Colonic mucosa (tissue), 4 donors: Measurements from ENCODE around the gene DNMT1. TPM values are rescaled to one million over a fixed set of nuclear protein-coding genes. Genes with fewer than 3 reads are reported as not detected.

Source experiments
- DNase-seq: peaks from one replicate; pipeline ENCODE4 v3.0.0-alpha.2; 2020
- H3K27ac ChIP-seq: fragments of 200-600 bp; one replicate; pipeline ENCODE4 v1.8.0; 2021
- H3K27me3 ChIP-seq: fragments of 200-600 bp; one replicate; pipeline ENCODE4 v1.8.0; 2021
- H3K36me3 ChIP-seq: fragments of 200-600 bp; one replicate; pipeline ENCODE4 v1.8.0; 2021
- H3K4me1 ChIP-seq: fragments of 200-600 bp; one replicate; pipeline ENCODE4 v1.8.0; 2021; ENCODE audit warnings: mild to moderate bottlenecking
- H3K4me3 ChIP-seq: fragments of 200-600 bp; one replicate; pipeline ENCODE4 v1.8.0; 2021
- H3K9ac ChIP-seq, 2 donors: one replicate each; pipeline ENCODE4 v1.7.0; 2013; ENCODE audit warnings: control low read depth in 2 of 2, low read depth in 2 of 2, low read length in 2 of 2
- H3K9me3 ChIP-seq: fragments of 200-600 bp; one replicate; pipeline ENCODE4 v1.8.0; 2021
- intact Hi-C: fragments of 100-400 bp; cut with DNase I; formaldehyde crosslinking; loops from one replicate; pipeline ENCODE4 v1.14.1; 2022
- total RNA-seq, 2 donors: library from RNA; stranded (reverse); fragmentation: NEBNext Ultra II Directional in 1 of 2; extraction: Animal tissue kit (Norgen Biotek cat#: 25700) in 1 of 2; gene quantifications; one replicate each; pipeline ENCODE4 v1.2.1, GENCODE V29; 2021
- TF ChIP-seq, protein P1 (sequence below): fragments of 200-600 bp; IDR thresholded peaks from one replicate; pipeline ENCODE4 v1.8.0; 2022; ENCODE audit warnings: antibody characterized with exemption, mild to moderate bottlenecking
- donor health status: healthy.
- donor health status: DM: no; HTN: no; CAD: no.
- donor health status: DM: no; HTN: no; CAD: no.

DNMT1 gene
- total RNA-seq, 2 donors from 2014 or later, result 36.3 to 139 TPM

DNA sequence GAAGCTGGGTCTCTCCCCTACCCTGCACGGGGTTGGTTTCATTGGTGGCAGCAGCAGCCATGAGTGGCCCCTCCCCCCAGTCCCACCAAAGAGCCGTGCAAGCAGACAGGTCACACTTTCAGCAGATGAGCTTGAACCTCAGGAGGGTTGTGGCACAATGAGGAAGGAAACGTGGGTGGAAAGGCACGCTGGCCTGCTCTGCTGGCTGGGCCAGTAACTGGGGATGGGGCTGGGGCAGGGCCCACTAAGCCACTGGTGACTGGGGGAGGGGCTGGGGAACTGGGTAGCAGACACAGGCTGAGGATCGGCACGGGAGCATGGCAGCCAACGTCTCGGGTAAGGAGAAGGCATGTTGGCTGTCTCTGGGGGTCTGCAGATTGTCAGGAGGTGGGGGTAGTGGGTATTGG lies 83.3 kb downstream of the DNMT1 start, which contains the start of gene P2RY11:
Gene P2RY11, plus strand, starts transcription at position 289 of the 407 bp plus-strand sequence. Its CDS starts 29 bp downstream, at position 318.
- intact Hi-C loops, result no loop called here
- no peaks in the 10 kb centered on the region for H3K9me3 ChIP-seq

DNA sequence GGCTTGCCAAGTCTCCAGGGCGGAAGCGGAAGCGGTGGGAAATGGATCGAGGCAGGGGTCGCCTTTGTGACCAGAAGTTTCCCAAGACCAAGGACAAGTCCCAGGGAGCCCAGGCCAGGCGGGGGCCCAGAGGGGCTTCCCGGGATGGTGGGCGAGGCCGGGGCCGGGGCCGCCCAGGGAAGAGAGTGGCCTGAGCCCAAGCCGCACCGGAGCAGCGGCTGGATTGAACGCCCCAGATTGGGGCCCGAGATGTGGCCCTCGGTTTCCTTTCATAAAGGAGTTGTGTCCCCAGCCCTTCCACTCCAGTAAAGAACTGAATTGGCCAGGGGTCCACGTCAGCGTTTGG lies 83.8 kb downstream of the DNMT1 start:
- Histone ChIP-seq H3K4me1 (peaks cover 5% of the 10 kb centered on the region), H3K27ac (no peak overlapping the region), H3K4me3 (no peak overlapping the region), H3K9ac (no peak overlapping the region), H3K36me3 (peaks cover 26% of the 10 kb centered on the region), H3K27me3 (no peaks in the 10 kb centered on the region), H3K9me3 (no peaks in the 10 kb centered on the region)
- intact Hi-C loops, result no loop called here
- no peak for DNase-seq
- TF ChIP-seq, protein P1, sequence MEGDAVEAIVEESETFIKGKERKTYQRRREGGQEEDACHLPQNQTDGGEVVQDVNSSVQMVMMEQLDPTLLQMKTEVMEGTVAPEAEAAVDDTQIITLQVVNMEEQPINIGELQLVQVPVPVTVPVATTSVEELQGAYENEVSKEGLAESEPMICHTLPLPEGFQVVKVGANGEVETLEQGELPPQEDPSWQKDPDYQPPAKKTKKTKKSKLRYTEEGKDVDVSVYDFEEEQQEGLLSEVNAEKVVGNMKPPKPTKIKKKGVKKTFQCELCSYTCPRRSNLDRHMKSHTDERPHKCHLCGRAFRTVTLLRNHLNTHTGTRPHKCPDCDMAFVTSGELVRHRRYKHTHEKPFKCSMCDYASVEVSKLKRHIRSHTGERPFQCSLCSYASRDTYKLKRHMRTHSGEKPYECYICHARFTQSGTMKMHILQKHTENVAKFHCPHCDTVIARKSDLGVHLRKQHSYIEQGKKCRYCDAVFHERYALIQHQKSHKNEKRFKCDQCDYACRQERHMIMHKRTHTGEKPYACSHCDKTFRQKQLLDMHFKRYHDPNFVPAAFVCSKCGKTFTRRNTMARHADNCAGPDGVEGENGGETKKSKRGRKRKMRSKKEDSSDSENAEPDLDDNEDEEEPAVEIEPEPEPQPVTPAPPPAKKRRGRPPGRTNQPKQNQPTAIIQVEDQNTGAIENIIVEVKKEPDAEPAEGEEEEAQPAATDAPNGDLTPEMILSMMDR, result no peak

More for the DNA sequence above, 83.3 kb downstream of the DNMT1 start, which contains the start of gene P2RY11:
- Histone ChIP-seq H3K4me3 (no peak within 1 kb of the TSS), H3K4me1 (peaks cover 5% of the 10 kb centered on the region), H3K27me3 (no peaks in the 10 kb centered on the region), H3K9ac (peak within 1 kb of the TSS in 1 of 2 donors; percentile 60), H3K27ac (peak within 1 kb of the TSS; percentile 32), H3K36me3 (peaks cover 26% of the 10 kb centered on the region)
- TF ChIP-seq, protein P1, result no peak
- no peak for DNase-seq

DNA sequence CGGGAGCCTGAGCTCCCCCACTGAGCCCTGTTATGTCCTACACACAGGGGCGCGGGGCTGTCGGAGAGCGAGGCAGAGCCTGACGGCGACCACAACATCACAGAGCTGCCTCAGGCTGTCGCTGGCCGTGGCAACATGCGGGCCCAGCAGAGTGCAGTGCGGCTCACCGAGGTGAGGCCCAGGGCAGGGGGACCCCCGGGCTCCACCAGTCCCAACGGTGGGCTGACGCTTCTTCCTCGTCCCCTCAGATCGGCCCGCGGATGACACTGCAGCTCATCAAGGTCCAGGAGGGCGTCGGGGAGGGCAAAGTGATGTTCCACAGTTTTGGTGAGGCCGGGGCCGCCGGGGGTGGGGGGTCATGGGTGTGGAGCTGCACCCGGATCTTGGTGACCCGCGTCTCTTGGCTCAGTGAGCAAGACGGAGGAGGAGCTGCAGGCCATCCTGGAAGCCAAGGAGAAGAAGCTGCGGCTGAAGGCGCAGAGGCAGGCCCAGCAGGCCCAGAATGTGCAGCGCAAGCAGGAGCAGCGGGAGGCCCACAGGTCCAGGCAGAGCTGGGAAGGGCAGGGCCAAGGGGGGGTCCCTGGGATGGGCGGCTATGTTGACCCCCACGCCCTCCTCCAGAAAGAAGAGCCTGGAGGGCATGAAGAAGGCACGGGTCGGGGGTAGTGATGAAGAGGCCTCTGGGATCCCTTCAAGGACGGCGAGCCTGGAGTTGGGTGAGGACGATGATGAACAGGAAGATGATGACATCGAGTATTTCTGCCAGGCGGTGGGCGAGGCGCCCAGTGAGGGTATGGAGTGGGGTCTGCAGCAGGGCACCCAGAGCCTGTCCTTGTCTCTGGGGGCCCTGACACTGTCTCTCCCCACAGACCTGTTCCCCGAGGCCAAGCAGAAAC lies 84.4 kb downstream of the DNMT1 start:
- Histone ChIP-seq H3K27me3 (no peaks in the 10 kb centered on the region), H3K4me1 (peaks cover 5% of the 10 kb centered on the region), H3K9me3 (no peaks in the 10 kb centered on the region), H3K9ac (no peak overlapping the region), H3K4me3 (no peak overlapping the region), H3K36me3 (peaks cover 26% of the 10 kb centered on the region), H3K27ac (no peak overlapping the region)
- TF ChIP-seq, protein P1, result no peak
- DNase-seq, result no peak
- intact Hi-C loops, result no loop called here

DNA sequence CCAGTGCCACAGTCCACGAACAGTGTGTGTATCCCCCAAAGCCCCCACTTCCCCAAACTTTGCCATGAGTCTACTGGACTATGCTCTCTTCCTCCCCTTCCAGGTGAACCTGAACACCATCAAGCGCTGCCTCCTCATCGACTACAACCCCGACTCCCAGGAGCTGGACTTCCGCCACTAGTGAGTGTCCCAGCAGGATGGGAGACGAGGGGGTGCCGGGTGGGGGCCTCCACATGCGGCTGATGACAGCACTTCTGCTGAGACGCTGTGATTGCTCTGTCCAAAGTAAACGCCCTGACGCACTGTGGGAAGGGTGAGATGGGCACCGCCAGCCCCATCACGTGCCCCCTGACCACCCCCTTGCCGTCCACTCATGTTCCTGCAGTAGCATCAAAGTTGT lies 85.2 kb downstream of the DNMT1 start:
- Histone ChIP-seq H3K9me3 (no peaks in the 10 kb centered on the region), H3K27me3 (no peaks in the 10 kb centered on the region), H3K27ac (no peak overlapping the region), H3K4me3 (no peak overlapping the region), H3K4me1 (peaks cover 5% of the 10 kb centered on the region), H3K9ac (no peak overlapping the region), H3K36me3 (peaks cover 26% of the 10 kb centered on the region)
- intact Hi-C loops, result no loop called here
- TF ChIP-seq, protein P1, result no peak
- no peak for DNase-seq

DNA sequence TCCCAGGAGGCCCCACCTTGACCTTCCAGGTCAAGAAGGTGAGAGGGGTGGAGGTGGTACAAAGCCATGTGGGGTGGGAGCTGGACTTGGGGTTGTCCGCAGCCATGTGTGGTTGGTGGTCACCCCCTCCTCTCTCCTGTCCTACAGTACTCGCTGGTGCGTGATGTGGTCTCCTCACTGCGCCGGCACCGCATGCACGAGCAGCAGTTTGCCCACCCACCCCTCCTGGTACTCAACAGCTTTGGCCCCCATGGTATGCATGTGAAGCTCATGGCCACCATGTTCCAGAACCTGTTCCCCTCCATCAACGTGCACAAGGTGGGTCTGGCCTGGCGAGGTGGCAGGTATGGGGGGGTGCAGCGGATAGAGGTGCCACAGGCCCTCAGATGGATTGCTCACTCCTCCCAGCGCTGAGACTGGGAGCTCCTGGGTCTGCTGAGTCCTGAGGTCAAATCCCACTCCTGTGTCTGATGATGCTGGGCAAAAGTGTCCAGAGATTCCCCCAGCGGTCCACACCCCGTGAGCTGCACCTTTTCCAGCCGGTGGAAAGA lies 86.9 kb downstream of the DNMT1 start:
- TF ChIP-seq, protein P1, result no peak
- Histone ChIP-seq H3K36me3 (peaks cover 26% of the 10 kb centered on the region), H3K27ac (no peak overlapping the region), H3K4me1 (peaks cover 5% of the 10 kb centered on the region), H3K9ac (no peak overlapping the region), H3K4me3 (no peak overlapping the region), H3K27me3 (no peaks in the 10 kb centered on the region), H3K9me3 (no peaks in the 10 kb centered on the region)
- no peak for DNase-seq
- intact Hi-C loops, result no loop called here
